Measurements from ENCODE around the gene PNMA6A. TPM values are rescaled to one million over a fixed set of nuclear protein-coding genes. Genes with fewer than 3 reads are reported as not detected.
"Not testable (repeated sequence)": the region's sequence is repeated elsewhere in the genome, so short reads cannot be mapped to it uniquely, and the experiment has no call there.

The PNMA6A gene
- total RNA-seq, 4 donors from 2014 or later = 0.68 TPM; not detected in 3

DNA sequence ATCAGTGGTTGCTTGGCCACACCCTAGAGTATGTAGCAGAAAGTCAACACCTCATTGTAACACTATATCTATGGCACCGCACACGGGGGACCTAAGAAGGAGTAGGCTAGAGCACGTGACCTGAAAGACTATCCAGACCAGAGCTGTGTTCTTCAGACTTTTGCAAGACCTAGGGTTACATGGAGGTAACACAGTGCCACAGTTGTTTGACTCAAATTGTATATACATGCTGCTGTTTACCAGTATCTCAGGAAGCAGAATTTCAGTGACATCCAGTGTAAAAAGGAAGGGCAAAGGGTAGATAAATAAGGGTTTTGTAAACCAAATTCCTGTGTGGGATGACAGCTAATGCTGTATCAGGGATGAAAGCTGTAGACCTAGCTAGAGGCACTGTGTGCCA is 30.2 kb downstream of the PNMA6A start:
- intact Hi-C loops (cut with DNase I; ENCODE audit: low total_unique reads) = no loop called here
- Histone ChIP-seq H3K4me3 (no peak overlapping the region), H3K27ac (no peak overlapping the region), H3K9me3 (no peaks in the 10 kb centered on the region), H3K4me1 (no peaks in the 10 kb centered on the region), H3K36me3 (no peaks in the 10 kb centered on the region), H3K27me3 (no peaks in the 10 kb centered on the region)
- TF ChIP-seq POLR2AphosphoS5 (IDR thresholded peaks at IDR 0.05) (no peak), EP300 (IDR thresholded peaks at IDR 0.05; ENCODE audit: low read depth) (no peak), POLR2A (IDR thresholded peaks at IDR 0.05) (no peak), CTCF (IDR thresholded peaks at IDR 0.05) (no peak)
- 69% methylated on average over 3 of the region's 3 CpGs; no CpG with 5 or more reads in 1 of the 2 donors for WGBS, 2 donors (ENCODE audit: low coverage in 1 of 2)
- DNase-seq = no peak
- in situ Hi-C loops (cut with MboI; ENCODE audit: low pct_ligation_motif_present in 1 of 4, low pct_unique_long_range_greater_than_20kb in 1 of 4, low sequenced_read_pairs in 3 of 4) = no loop called here

GRCh38 chrX:153104959-153105358 is 32.7 kb downstream of the PNMA6A start:
- H3K4me3 ChIP-seq; H3K4me1 ChIP-seq; intact Hi-C loops (cut with DNase I; ENCODE audit: low total_unique reads); in situ Hi-C loops (cut with MboI; ENCODE audit: low pct_ligation_motif_present in 1 of 4, low pct_unique_long_range_greater_than_20kb in 1 of 4, low sequenced_read_pairs in 3 of 4); H3K9me3 ChIP-seq; H3K27me3 ChIP-seq; H3K27ac ChIP-seq; DNase-seq; H3K36me3 ChIP-seq: not testable (repeated sequence)
- 60 to 72% methylated on average over 1 of the region's 1 CpG for WGBS, 2 donors (ENCODE audit: low coverage in 1 of 2)

GRCh38 chrX:153106092-153106801 is 34.0 kb downstream of the PNMA6A start:
- H3K36me3 ChIP-seq; in situ Hi-C loops (cut with MboI; ENCODE audit: low pct_ligation_motif_present in 1 of 4, low pct_unique_long_range_greater_than_20kb in 1 of 4, low sequenced_read_pairs in 3 of 4); H3K4me3 ChIP-seq; H3K27me3 ChIP-seq; H3K9me3 ChIP-seq; intact Hi-C loops (cut with DNase I; ENCODE audit: low total_unique reads); DNase-seq; H3K4me1 ChIP-seq; H3K27ac ChIP-seq: not testable (repeated sequence)
- WGBS, 2 donors (ENCODE audit: low coverage in 1 of 2) = 26% methylated on average over 2 of the region's 12 CpGs; no CpG with 5 or more reads in 1 of the 2 donors

DNA sequence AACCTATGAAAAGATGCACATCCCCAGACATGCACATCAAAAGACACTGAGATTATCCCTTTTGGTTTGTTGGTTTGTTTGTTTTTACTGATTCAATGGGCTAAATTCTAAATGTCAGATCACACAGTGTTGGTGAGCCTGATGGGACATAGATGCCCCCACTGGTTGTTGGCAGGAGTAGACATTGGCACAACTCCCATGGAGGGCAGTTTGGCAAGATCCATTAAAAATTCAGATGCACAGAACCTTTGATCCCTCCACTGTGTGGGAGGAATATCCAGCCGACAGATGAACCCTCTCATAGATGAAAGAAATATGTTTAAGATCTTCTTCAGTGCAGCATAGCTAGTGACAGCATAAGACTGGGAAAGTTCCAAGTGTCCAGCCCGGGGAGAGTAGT is 38.5 kb downstream of the PNMA6A start:
- DNase-seq; in situ Hi-C loops (cut with MboI; ENCODE audit: low pct_ligation_motif_present in 1 of 4, low pct_unique_long_range_greater_than_20kb in 1 of 4, low sequenced_read_pairs in 3 of 4); H3K27me3 ChIP-seq; H3K4me3 ChIP-seq; H3K36me3 ChIP-seq; H3K4me1 ChIP-seq; H3K9me3 ChIP-seq; intact Hi-C loops (cut with DNase I; ENCODE audit: low total_unique reads); H3K27ac ChIP-seq: not testable (repeated sequence)
- WGBS, 2 donors (ENCODE audit: low coverage in 1 of 2) = no CpG with 5 or more reads among the region's 2 CpGs

- no CpG with 5 or more reads among the region's 9 CpGs for WGBS, 2 donors (ENCODE audit: low coverage in 1 of 2)
- DNase-seq; H3K36me3 ChIP-seq; H3K27ac ChIP-seq; H3K27me3 ChIP-seq; H3K4me1 ChIP-seq; in situ Hi-C loops (cut with MboI; ENCODE audit: low pct_ligation_motif_present in 1 of 4, low pct_unique_long_range_greater_than_20kb in 1 of 4, low sequenced_read_pairs in 3 of 4); intact Hi-C loops (cut with DNase I; ENCODE audit: low total_unique reads); H3K9me3 ChIP-seq; H3K4me3 ChIP-seq: not testable (repeated sequence)
These were observed 41.6 kb downstream of the PNMA6A start for GRCh38 chrX:153113851-153114250.

DNA sequence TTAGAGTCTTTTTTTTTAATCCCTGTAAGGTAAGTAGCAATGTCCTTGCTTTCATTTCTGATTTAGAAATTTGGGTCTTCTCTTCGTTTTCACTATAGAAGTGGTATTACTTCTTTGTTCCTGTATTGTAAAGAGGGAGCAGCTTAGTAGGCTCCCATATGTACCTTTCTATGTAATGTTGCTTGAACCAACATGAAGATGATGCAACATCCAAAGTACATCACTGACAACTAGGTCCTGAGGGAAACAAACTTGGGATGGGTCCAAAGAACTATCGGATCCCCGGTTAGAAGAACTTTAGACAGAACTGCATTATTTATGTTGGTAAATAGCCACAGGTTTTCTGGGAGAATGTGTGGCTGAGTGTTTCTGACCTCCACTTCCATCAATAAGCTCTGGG is 45.5 kb downstream of the PNMA6A start:
- WGBS, 2 donors (ENCODE audit: low coverage in 1 of 2) = no CpG with 5 or more reads among the region's 3 CpGs
- intact Hi-C loops (cut with DNase I; ENCODE audit: low total_unique reads); H3K4me1 ChIP-seq; H3K9me3 ChIP-seq; H3K27me3 ChIP-seq; DNase-seq; in situ Hi-C loops (cut with MboI; ENCODE audit: low pct_ligation_motif_present in 1 of 4, low pct_unique_long_range_greater_than_20kb in 1 of 4, low sequenced_read_pairs in 3 of 4); H3K4me3 ChIP-seq; H3K27ac ChIP-seq; H3K36me3 ChIP-seq: not testable (repeated sequence)

DNA sequence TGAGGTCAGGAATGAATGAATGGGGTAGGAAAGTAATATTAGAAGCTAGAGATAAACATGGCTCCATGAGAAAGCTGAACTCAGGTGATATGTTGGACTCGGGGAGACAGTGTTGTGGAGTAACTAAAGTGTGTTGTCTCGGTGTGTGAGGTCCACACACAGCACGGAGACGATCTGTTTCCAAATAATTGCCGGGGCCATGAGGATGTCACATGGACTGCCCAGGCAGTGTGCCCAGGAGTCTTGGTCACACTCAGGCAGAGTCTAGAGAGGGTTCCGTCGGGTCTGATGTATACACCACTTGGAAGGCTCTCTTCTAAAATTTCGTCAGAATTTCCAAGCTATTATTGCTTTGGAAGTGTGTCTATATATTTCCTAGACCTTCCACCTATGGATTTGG is 48.0 kb downstream of the PNMA6A start:
- DNase-seq; intact Hi-C loops (cut with DNase I; ENCODE audit: low total_unique reads); H3K27me3 ChIP-seq; in situ Hi-C loops (cut with MboI; ENCODE audit: low pct_ligation_motif_present in 1 of 4, low pct_unique_long_range_greater_than_20kb in 1 of 4, low sequenced_read_pairs in 3 of 4); H3K36me3 ChIP-seq; H3K4me3 ChIP-seq; H3K27ac ChIP-seq; H3K4me1 ChIP-seq; H3K9me3 ChIP-seq: not testable (repeated sequence)
- no CpG with 5 or more reads among the region's 8 CpGs for WGBS, 2 donors (ENCODE audit: low coverage in 1 of 2)

GRCh38 chrX:153123468-153123867 is 51.2 kb downstream of the PNMA6A start:
- H3K9me3 ChIP-seq; H3K4me3 ChIP-seq; H3K36me3 ChIP-seq; H3K27ac ChIP-seq; H3K4me1 ChIP-seq; DNase-seq; H3K27me3 ChIP-seq; intact Hi-C loops (cut with DNase I; ENCODE audit: low total_unique reads); in situ Hi-C loops (cut with MboI; ENCODE audit: low pct_ligation_motif_present in 1 of 4, low pct_unique_long_range_greater_than_20kb in 1 of 4, low sequenced_read_pairs in 3 of 4): not testable (repeated sequence)
- 89% methylated on average over 4 of the region's 14 CpGs; no CpG with 5 or more reads in 1 of the 2 donors for WGBS, 2 donors (ENCODE audit: low coverage in 1 of 2)

Data from transverse colon (tissue), 4 donors.